Measurements from ENCODE around the gene CDADC1.

The CDADC1 gene

DNA sequence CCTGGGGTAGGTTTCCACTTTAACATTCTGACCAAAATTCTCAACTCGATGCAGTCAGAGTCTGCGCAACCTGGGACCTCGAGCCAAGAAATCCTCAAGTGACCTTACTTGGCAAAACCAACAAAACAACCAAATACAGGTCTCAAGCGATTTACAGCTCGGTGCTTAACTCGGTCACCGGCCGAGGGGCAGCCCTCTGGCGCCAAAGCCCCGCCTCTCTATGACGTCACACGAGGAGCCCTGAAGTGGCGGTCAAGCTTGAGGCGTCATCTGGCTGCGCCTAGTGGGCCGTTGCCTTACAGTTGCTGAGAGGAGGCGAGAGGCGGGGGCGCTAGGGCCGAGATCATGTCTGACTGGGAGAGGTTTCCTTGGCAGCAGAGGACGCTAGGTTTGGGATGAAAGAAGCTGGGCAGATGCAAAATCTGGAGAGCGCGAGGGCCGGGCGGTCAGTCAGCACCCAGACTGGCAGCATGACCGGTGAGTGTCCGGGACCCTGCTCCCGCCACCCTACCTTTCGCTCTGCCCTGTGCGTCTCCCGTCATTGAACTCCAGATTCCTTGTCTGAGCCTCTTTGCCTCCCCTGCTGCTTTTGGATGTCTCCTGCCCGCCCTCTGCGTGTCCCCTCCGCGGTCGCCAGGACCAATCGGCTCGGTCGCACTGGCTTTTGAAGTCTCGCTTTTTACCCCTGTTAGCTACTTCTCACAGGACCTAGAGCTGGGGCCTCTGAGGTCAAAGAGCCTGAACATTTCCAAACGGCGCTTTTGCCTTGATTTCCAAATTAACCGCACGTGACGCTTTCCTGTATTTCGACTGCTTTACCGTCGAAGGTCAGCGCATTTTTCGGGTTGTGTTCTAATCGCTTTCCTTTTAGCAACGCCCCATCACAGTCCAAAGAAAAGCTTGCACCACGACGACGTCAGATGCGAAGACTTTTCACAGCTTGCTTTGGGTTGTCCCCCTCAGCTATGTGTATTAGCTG, at the start of gene CDADC1:
Gene CDADC1, plus strand, starts transcription at position 283 of the 979 bp plus-strand sequence. Its CDS starts 113 bp downstream, at position 396.
- no peak for TF ChIP-seq CTCF (conservative IDR thresholded peaks at IDR 0.05)
- peak within 1 kb of the TSS; percentile 77 for H3K27ac ChIP-seq

DNA sequence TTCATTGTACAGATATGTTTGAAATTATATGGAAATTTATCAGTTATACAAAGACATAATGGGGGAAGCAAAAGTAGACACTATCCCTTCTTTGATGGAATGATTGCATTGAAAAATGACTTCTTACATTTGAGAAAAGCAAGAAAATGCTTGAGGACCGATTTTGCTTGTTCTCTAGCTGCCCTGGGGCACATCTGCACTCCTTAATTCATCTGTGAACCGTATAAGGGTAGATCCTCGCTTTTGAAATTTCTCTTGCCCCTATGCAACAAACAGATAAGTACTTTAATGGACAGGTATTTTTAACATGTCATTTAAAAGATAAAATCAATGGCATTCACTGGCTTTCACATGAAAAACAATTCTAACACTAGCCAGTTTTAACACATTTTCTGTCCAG, 41.1 kb upstream of the CDADC1 start:
- no peak for TF ChIP-seq CTCF (conservative IDR thresholded peaks at IDR 0.05)
- H3K27ac ChIP-seq, result no peak overlapping the region

GRCh38 chr13:49208619-49209018, 39.1 kb upstream of the CDADC1 start:
- TF ChIP-seq CTCF (conservative IDR thresholded peaks at IDR 0.05), result no peak

DNA sequence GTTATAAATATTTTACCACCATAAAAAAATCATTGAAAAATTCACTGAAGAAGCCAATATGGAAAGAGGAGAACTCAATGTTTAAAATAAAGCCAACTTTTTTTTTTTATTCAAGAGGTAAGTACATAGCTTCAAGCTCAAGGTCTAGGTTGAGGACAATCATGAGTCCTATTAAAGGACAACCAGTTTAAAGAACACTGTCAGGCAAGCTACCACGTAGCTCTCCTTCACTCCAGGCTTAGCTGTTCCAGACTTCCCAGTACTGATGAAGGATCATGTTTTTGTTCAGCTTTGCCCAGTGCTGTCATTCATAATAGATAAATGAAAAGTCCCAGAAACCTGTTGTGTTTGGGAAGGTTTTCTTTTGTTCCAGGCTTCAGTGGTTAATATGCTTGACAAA, 37.6 kb upstream of the CDADC1 start:
- TF ChIP-seq CTCF (conservative IDR thresholded peaks at IDR 0.05), result no peak
- no peak overlapping the region for H3K27ac ChIP-seq

More at GRCh38 chr13:49208619-49209018, 39.1 kb upstream of the CDADC1 start:
- no peak overlapping the region for H3K27ac ChIP-seq

GRCh38 chr13:49210669-49211068, 37.1 kb upstream of the CDADC1 start:
- TF ChIP-seq CTCF (conservative IDR thresholded peaks at IDR 0.05), result no peak
- no peak overlapping the region for H3K27ac ChIP-seq

DNA sequence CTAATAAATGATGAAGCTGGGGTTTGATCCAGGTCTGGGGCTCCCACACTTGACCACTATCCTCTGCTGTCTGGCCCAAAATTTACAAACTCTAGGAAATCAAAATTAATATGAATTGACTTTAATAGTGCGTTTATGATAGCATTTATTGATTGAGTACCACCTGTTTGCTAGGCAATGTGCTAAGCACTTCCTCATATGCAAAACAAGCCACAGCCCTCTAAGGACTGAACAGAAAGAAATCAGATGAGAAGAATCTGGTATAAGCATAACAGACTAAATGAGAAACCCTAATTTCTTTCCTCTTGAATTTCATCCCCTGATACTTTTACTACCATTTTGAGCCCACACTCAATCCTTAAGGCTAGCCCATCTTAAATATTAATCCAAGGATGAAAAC, 34.2 kb upstream of the CDADC1 start:
- H3K27ac ChIP-seq, result no peak overlapping the region
- no peak for TF ChIP-seq CTCF (conservative IDR thresholded peaks at IDR 0.05)

GRCh38 chr13:49213997-49214916, 33.5 kb upstream of the CDADC1 start:
- H3K27ac ChIP-seq, result peak overlapping the region; percentile 49
- TF ChIP-seq CTCF (conservative IDR thresholded peaks at IDR 0.05), result no peak
